ENCODE results near the gene PRMT1.
A peak's percentile ranks its signal among the peaks of the same experiment; 100 is the strongest.

PRMT1 gene

DNA sequence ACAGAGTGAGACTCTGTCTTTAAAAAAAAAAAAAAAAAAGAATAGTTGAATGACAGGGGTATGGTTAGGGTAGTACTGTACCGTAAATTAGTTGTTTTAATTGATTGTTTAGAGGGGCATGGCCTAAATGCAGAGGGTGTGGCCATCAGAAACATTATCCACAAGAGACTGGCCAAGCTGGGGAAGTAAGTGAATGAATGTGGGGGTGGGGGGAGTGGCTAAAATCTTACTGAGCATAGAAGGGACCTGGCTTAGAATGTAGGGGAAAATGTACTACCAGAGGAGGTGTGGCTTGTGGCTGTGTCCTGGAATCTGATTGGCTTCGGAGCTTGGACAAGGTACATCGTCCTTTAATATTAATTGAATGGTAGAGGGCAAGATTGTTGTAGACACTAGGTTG lies 7.6 kb upstream of the PRMT1 start:
- TF ChIP-seq, protein P1, sequence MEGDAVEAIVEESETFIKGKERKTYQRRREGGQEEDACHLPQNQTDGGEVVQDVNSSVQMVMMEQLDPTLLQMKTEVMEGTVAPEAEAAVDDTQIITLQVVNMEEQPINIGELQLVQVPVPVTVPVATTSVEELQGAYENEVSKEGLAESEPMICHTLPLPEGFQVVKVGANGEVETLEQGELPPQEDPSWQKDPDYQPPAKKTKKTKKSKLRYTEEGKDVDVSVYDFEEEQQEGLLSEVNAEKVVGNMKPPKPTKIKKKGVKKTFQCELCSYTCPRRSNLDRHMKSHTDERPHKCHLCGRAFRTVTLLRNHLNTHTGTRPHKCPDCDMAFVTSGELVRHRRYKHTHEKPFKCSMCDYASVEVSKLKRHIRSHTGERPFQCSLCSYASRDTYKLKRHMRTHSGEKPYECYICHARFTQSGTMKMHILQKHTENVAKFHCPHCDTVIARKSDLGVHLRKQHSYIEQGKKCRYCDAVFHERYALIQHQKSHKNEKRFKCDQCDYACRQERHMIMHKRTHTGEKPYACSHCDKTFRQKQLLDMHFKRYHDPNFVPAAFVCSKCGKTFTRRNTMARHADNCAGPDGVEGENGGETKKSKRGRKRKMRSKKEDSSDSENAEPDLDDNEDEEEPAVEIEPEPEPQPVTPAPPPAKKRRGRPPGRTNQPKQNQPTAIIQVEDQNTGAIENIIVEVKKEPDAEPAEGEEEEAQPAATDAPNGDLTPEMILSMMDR (IDR thresholded peaks at IDR 0.05), result no peak
- H3K27ac ChIP-seq, result no peak overlapping the region
- H3K4me1 ChIP-seq, result peaks cover 0 to 25% (median 12%) of the 10 kb centered on the region in 4 donors
- intact Hi-C loops (cut with DNase I; ENCODE audit: low total_unique reads), result no loop called here
- peaks cover 0 to 8% (median 0%) of the 10 kb centered on the region in 3 donors for H3K36me3 ChIP-seq
- no peak for DNase-seq
- no peaks in the 10 kb centered on the region for H3K9me3 ChIP-seq
- H3K4me3 ChIP-seq, result no peak overlapping the region
- no peaks in the 10 kb centered on the region for H3K27me3 ChIP-seq

DNA sequence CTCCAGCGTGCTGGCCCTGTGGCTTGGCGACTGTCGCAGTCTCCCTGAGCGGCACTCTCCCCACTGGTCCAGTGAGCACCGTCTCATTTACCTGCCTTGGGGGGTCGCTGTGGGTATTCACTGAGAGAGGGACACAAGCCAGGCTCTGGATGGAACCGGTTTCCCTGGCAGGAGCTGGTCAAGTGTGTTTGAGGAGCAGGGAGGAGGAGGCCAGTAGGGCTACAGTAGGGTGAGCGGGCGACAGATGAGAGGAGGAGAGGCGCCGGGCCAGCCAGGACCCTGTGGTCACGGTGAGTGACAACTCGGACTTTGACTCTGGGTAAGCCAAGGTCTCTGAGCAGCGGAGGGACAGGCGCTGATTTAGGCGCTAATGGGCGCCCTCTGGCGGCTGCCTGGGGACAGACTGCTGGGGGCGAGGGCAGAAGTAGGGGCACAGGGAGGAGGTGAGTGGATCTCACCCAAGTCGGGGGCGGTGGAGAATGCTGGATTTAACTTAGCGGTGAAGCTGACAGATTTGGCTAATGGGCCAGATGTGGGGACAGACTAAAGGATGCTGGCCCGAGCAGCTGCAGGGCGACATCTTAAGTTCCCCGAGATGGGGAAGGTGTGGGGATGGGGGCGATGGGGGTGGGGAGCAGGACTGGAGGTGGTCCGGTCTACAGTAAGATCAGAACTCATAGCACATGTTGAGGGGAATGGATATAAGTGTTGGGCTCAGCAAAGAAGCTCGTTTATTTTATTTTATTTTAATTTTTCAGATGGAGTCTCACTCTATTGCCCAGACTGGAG lies 4.7 kb upstream of the PRMT1 start:
- peak; percentile 69 to 82 for DNase-seq

DNA sequence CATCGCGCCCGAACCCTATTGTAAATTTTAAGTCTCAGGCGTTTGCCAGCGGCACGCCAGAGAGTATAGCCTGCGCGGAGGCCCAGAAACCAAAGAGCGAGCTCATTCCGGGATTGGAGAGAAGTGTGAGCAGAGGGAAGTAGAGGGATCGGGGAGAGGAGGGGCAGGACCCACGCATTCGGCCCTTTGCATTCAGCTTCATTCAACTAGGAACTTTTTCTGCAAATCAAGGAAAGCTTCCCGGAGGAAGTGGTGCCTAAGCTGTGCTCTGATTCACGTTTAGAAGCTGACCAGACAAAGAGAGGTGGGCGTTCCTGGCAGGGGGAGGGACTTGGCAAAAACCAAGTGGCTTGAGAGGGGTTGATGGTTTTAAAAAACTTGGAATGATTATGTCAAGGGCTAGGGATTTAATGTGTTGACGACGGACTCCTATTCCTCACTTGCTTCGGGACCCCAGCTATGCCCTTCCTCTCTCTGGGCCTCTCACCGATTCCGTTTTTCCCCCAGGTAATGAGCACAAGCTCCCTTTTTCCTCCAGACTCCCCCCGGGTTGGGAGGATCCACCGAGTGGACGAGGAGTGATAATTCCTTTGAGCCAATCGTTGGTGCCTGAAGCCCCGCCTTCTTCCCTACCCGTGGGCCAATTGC lies 811 bp upstream of the PRMT1 start:
- DNase-seq, result peak in 1 of 2 donors; percentile 83
- intact Hi-C loops (cut with DNase I; ENCODE audit: low total_unique reads), result loop anchor here (2.0 to 10.0 kb wide), 3 partner anchors 85 to 181 kb away; partner anchors contain the start of genes FCGRT, PRR12 and RPS11
- Histone ChIP-seq H3K27ac (peak overlapping the region; percentile 88 to 97), H3K9me3 (no peaks in the 10 kb centered on the region), H3K4me3 (peak overlapping the region; percentile 38 to 91), H3K4me1 (peaks cover 6 to 55% (median 43%) of the 10 kb centered on the region in 4 donors), H3K36me3 (peaks cover 2 to 7% (median 2%) of the 10 kb centered on the region in 3 donors), H3K27me3 (no peaks in the 10 kb centered on the region)
- TF ChIP-seq, protein P1 (IDR thresholded peaks at IDR 0.05), result no peak

More for the DNA sequence above, 4.7 kb upstream of the PRMT1 start:
- no peaks in the 10 kb centered on the region for H3K9me3 ChIP-seq
- H3K27me3 ChIP-seq, result no peaks in the 10 kb centered on the region
- H3K36me3 ChIP-seq, result peaks cover 0 to 8% (median 0%) of the 10 kb centered on the region in 3 donors
- intact Hi-C loops (cut with DNase I; ENCODE audit: low total_unique reads), result loop anchor here (10.0 kb wide), 1 partner anchor 178 kb away; the partner anchor contains the start of gene RPS11
- TF ChIP-seq, protein P1 (IDR thresholded peaks at IDR 0.05), result peak; percentile 74 to 90
- H3K4me1 ChIP-seq, result peaks cover 4 to 17% (median 9%) of the 10 kb centered on the region in 4 donors
- H3K27ac ChIP-seq, result peak overlapping the region; percentile 57 to 61
- H3K4me3 ChIP-seq, result no peak overlapping the region

DNA sequence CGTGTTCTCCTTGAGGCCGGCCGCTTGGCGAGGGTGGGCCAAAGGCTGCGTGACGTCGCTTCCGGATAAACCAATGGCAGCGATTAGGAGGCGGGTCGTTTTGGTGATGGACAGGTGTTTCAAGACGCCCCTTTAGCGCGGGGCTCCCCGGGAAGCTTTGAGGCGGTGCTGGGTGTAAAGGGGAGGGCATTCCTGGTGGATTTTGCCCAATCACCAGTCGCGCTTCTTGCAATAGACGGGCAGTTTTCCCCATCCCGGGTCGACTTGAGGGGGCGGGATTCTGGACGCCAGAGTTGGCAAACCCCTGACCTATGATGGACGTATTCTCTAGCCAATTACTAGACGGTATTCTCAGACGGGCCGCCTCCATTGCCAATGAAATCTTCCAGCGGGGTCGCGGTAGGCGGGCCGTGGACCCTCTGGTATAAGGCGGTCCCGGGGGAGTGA lies 264 bp upstream of the PRMT1 start:
- H3K4me1 ChIP-seq, result peaks cover 6 to 55% (median 44%) of the 10 kb centered on the region in 4 donors
- intact Hi-C loops (cut with DNase I; ENCODE audit: low total_unique reads), result loop anchor here (2.0 to 10.0 kb wide), 3 partner anchors 86 to 182 kb away; partner anchors contain the start of genes FCGRT, PRR12 and RPS11

More for the DNA sequence above, 264 bp upstream of the PRMT1 start:
- H3K36me3 ChIP-seq, result peaks cover 7 to 12% (median 8%) of the 10 kb centered on the region in 3 donors
- peak overlapping the region; percentile 91 to 100 for H3K4me3 ChIP-seq
- H3K27ac ChIP-seq, result peak overlapping the region; percentile 97 to 99
- no peaks in the 10 kb centered on the region for H3K9me3 ChIP-seq
- DNase-seq, result peak; percentile 100
- TF ChIP-seq, protein P1 (IDR thresholded peaks at IDR 0.05), result no peak
- no peaks in the 10 kb centered on the region for H3K27me3 ChIP-seq
